Astrocyte (in vitro differentiated cells and primary cell): Measurements from ENCODE around the gene BIRC6. TPM values are rescaled to one million over a fixed set of nuclear protein-coding genes. Genes with fewer than 3 reads are reported as not detected.

Experiments used
- DNase-seq: peaks from one replicate; pipeline ENCODE4 v3.0.0-alpha.2; 2010; ENCODE audit warnings: low read depth
- FAIRE-seq: peaks from 2 replicates; lab custom pipeline; 2011; peaks lifted over from hg19 to GRCh38; lab: Jason Lieb, UNC
- H2AFZ ChIP-seq: 2 replicates; pipeline ENCODE4 v1.6.0; 2012; ENCODE audit warnings: low read depth, low read length, inconsistent platforms
- H3K27ac ChIP-seq: 2 replicates; pipeline ENCODE4 v1.5.1; 2011; ENCODE audit warnings: low read depth, low read length, inconsistent platforms
- H3K27me3 ChIP-seq: 2 replicates; pipeline ENCODE4 v1.6.0; 2011; ENCODE audit warnings: low read length, inconsistent platforms; ENCODE audit not compliant: insufficient read depth
- H3K36me3 ChIP-seq: 2 replicates; pipeline ENCODE4 v1.5.1; 2011; ENCODE audit warnings: low read length, inconsistent platforms; ENCODE audit not compliant: insufficient read depth
- H3K4me1 ChIP-seq: 2 replicates; pipeline ENCODE4 v1.5.1; 2011; ENCODE audit warnings: low read length, inconsistent platforms; ENCODE audit not compliant: insufficient read depth
- H3K4me2 ChIP-seq: 2 replicates; pipeline ENCODE4 v1.6.0; 2012; ENCODE audit warnings: low read length, inconsistent platforms
- H3K4me3 ChIP-seq: 2 replicates; pipeline ENCODE4 v1.5.1; 2011; ENCODE audit warnings: low read depth, mild to moderate bottlenecking, low read length, inconsistent platforms; ENCODE audit not compliant: insufficient read depth
- H3K79me2 ChIP-seq: 2 replicates; pipeline ENCODE4 v1.6.0; 2012; ENCODE audit warnings: mild to moderate bottlenecking, low read length, inconsistent platforms; ENCODE audit not compliant: insufficient read depth
- H3K9ac ChIP-seq: 2 replicates; pipeline ENCODE4 v1.6.0; 2012; ENCODE audit warnings: mild to moderate bottlenecking, low read length, inconsistent platforms
- H3K9me3 ChIP-seq: 2 replicates; pipeline ENCODE4 v1.5.1; 2012; ENCODE audit warnings: low read depth, mild to moderate bottlenecking, low read length, inconsistent platforms; ENCODE audit not compliant: insufficient read depth
- H4K20me1 ChIP-seq: 2 replicates; pipeline ENCODE4 v1.6.0; 2012; ENCODE audit warnings: low read length, inconsistent platforms; ENCODE audit not compliant: insufficient read depth
- H3K27ac Mint-ChIP-seq: one replicate; pipeline ENCODE4 v1.8.0; 2021; ENCODE audit warnings: mild to moderate bottlenecking, mixed read lengths; ENCODE audit not compliant: unreplicated experiment
- H3K27me3 Mint-ChIP-seq: one replicate; pipeline ENCODE4 v1.8.0; 2021; ENCODE audit warnings: low read depth, mixed read lengths; ENCODE audit not compliant: unreplicated experiment
- H3K36me3 Mint-ChIP-seq: one replicate; pipeline ENCODE4 v1.8.0; 2021; ENCODE audit warnings: low read depth, mixed read lengths; ENCODE audit not compliant: unreplicated experiment
- H3K4me1 Mint-ChIP-seq: one replicate; pipeline ENCODE4 v1.8.0; 2021; ENCODE audit warnings: low read depth, mixed read lengths; ENCODE audit not compliant: unreplicated experiment
- H3K4me3 Mint-ChIP-seq: one replicate; pipeline ENCODE4 v1.8.0; 2021; ENCODE audit warnings: mild to moderate bottlenecking, moderate library complexity, mixed read lengths; ENCODE audit not compliant: unreplicated experiment
- H3K9me3 Mint-ChIP-seq: one replicate; pipeline ENCODE4 v1.8.0; 2021; ENCODE audit warnings: mild to moderate bottlenecking, mixed read lengths; ENCODE audit not compliant: unreplicated experiment
- EZH2 ChIP-seq: IDR thresholded peaks from 2 replicates; pipeline ENCODE4 v1.6.1; 2012; ENCODE audit warnings: mild to moderate bottlenecking, low read length, inconsistent platforms; ENCODE audit not compliant: insufficient read depth
- total RNA-seq: library from RNA; stranded (reverse); gene quantifications from 2 replicates; pipeline ENCODE4 v1.2.1, GENCODE V29; 2021
- TF ChIP-seq, protein P1 (sequence below): IDR thresholded peaks from 2 replicates; pipeline ENCODE4 v1.5.1; 2011; ENCODE audit warnings: low read depth, mild to moderate bottlenecking, inconsistent platforms, low read length, moderate library complexity; ENCODE audit not compliant: insufficient read depth

BIRC6 gene
- total RNA-seq, 1 donor from 2014 or later: 86.1 TPM

DNA sequence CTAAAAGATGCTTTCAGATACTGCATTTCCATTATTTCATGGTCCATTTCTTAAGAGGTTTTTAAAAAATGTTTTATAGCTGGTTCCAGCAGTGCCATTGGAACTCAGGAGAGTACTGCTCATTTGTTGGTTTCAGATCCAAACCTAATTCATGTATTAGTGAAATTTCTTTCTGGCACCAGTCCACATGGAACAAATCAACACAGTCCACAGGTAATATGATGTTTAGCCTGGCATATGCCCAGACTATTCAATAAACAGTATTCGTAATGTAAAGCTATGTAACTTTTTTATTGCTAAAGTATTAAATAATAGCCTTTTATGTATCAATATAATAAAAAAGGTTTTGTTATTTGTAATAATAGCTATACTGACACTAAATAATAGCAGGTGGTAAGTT lies 134.5 kb downstream of the BIRC6 start:
- H3K27me3 Mint-ChIP-seq: no peaks in the 10 kb centered on the region
- H3K4me1 Mint-ChIP-seq: peaks cover 4% of the 10 kb centered on the region
- no peak overlapping the region for H3K27ac Mint-ChIP-seq
- Histone ChIP-seq H3K9ac (no peak overlapping the region), H3K27ac (no peak overlapping the region), H3K9me3 (no peaks in the 10 kb centered on the region), H3K79me2 (no peaks in the 10 kb centered on the region), H3K27me3 (no peaks in the 10 kb centered on the region), H3K4me3 (no peak overlapping the region), H3K36me3 (peaks cover 27% of the 10 kb centered on the region), H4K20me1 (no peaks in the 10 kb centered on the region), H3K4me1 (peaks cover 5% of the 10 kb centered on the region), H3K4me2 (no peak overlapping the region), H2AFZ (no peak overlapping the region)
- no peak overlapping the region for H3K4me3 Mint-ChIP-seq
- TF ChIP-seq EZH2: no peak
- TF ChIP-seq, protein P1, sequence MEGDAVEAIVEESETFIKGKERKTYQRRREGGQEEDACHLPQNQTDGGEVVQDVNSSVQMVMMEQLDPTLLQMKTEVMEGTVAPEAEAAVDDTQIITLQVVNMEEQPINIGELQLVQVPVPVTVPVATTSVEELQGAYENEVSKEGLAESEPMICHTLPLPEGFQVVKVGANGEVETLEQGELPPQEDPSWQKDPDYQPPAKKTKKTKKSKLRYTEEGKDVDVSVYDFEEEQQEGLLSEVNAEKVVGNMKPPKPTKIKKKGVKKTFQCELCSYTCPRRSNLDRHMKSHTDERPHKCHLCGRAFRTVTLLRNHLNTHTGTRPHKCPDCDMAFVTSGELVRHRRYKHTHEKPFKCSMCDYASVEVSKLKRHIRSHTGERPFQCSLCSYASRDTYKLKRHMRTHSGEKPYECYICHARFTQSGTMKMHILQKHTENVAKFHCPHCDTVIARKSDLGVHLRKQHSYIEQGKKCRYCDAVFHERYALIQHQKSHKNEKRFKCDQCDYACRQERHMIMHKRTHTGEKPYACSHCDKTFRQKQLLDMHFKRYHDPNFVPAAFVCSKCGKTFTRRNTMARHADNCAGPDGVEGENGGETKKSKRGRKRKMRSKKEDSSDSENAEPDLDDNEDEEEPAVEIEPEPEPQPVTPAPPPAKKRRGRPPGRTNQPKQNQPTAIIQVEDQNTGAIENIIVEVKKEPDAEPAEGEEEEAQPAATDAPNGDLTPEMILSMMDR: no peak
- H3K9me3 Mint-ChIP-seq: no peaks in the 10 kb centered on the region
- H3K36me3 Mint-ChIP-seq: peaks cover 4% of the 10 kb centered on the region
- DNase-seq (no peak), FAIRE-seq (no peak)

DNA sequence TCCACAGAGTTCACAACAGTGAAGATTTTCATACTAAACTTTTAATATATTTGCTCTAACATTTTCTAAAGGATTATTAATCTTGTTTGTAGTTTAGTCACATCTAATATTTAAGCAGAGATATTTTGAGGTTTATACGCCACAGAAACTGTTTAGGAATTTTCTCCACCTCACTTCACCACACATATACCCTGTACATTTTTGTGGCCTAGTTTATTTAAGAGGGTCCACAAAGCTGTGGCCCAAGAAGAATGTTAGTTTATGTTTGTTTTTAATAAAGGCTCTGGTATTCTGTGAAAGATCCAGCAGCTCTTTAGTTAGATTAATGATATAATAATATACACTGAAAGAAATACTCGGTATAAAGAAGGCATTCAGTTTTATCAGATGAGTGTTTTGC lies 138.3 kb downstream of the BIRC6 start:
- no peak for TF ChIP-seq EZH2
- TF ChIP-seq, protein P1: no peak
- Histone ChIP-seq H3K4me3 (no peak overlapping the region), H3K27ac (peak overlapping the region; percentile 2), H3K79me2 (no peaks in the 10 kb centered on the region), H3K4me1 (peaks cover 5% of the 10 kb centered on the region), H2AFZ (no peak overlapping the region), H3K4me2 (no peak overlapping the region), H3K9ac (no peak overlapping the region), H3K36me3 (peaks cover 32% of the 10 kb centered on the region), H4K20me1 (no peaks in the 10 kb centered on the region), H3K27me3 (no peaks in the 10 kb centered on the region), H3K9me3 (no peaks in the 10 kb centered on the region)
- DNase-seq (peak; percentile 65), FAIRE-seq (no peak)
- H3K4me3 Mint-ChIP-seq: no peak overlapping the region
- no peak overlapping the region for H3K27ac Mint-ChIP-seq
- H3K27me3 Mint-ChIP-seq: no peaks in the 10 kb centered on the region
- peaks cover 8% of the 10 kb centered on the region for H3K4me1 Mint-ChIP-seq
- H3K9me3 Mint-ChIP-seq: no peaks in the 10 kb centered on the region
- peaks cover 5% of the 10 kb centered on the region for H3K36me3 Mint-ChIP-seq

DNA sequence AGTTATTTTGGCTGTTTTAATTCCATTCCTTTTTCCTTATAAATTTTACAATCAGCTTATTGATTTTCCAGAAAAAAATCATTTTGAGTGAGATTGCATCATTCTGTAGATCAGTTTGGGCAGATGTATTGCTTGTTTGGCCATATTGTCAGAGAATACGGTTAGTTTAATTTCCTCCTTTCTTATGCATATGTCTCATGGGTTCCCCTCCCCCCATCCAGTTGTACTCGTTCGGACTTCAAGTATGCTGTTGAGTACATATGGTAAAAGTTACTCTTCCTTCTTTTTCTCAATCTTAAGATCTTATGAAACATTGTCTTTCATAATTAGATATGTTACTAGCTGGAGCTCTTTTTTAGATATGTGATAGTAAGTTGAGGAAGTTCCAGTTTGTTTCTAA lies 139.8 kb downstream of the BIRC6 start:
- H3K9me3 ChIP-seq: no peaks in the 10 kb centered on the region
- Mint-ChIP-seq H3K9me3 (no peaks in the 10 kb centered on the region), H3K27ac (peak overlapping the region; percentile 81), H3K36me3 (peaks cover 5% of the 10 kb centered on the region), H3K4me1 (peaks cover 8% of the 10 kb centered on the region), H3K27me3 (no peaks in the 10 kb centered on the region), H3K4me3 (no peak overlapping the region)
- no peak overlapping the region for H3K4me3 ChIP-seq
- peaks cover 28% of the 10 kb centered on the region for H3K36me3 ChIP-seq
- no peak overlapping the region for H2AFZ ChIP-seq
- no peak for FAIRE-seq
- no peaks in the 10 kb centered on the region for H4K20me1 ChIP-seq
- peaks cover 5% of the 10 kb centered on the region for H3K4me1 ChIP-seq
- no peak overlapping the region for H3K9ac ChIP-seq
- no peak overlapping the region for H3K27ac ChIP-seq
- no peak overlapping the region for H3K4me2 ChIP-seq
- DNase-seq: no peak
- H3K27me3 ChIP-seq: no peaks in the 10 kb centered on the region
- no peaks in the 10 kb centered on the region for H3K79me2 ChIP-seq
- TF ChIP-seq EZH2: no peak
- TF ChIP-seq, protein P1: no peak
